GM19328 (cell line): ENCODE data around the gene THSD4.
"Not testable (repeated sequence)": the region's sequence is repeated elsewhere in the genome, so short reads cannot be mapped to it uniquely, and the experiment has no call there.

Source experiments
- ATAC-seq: cut with Tn5 transposase; IDR thresholded peaks from one replicate; pipeline ENCODE4 v1.9.1; 2021; ENCODE audit warnings: mild to moderate bottlenecking, moderate library complexity; ENCODE audit not compliant: unreplicated experiment

THSD4 gene

GRCh38 chr15:71437919-71438318 lies 322.6 kb downstream of the THSD4 start:
- ATAC-seq, result no peak

- not testable (repeated sequence) for ATAC-seq
These were observed 324.2 kb downstream of the THSD4 start for GRCh38 chr15:71439478-71439877.

GRCh38 chr15:71440489-71441110 lies 325.3 kb downstream of the THSD4 start:
- no peak for ATAC-seq

- ATAC-seq, result no peak
These were observed 328.3 kb downstream of the THSD4 start for GRCh38 chr15:71443538-71443937.

GRCh38 chr15:71444032-71444810 lies 328.9 kb downstream of the THSD4 start:
- no peak for ATAC-seq

GRCh38 chr15:71444866-71445590 lies 329.8 kb downstream of the THSD4 start:
- ATAC-seq, result no peak

GRCh38 chr15:71447328-71448250 lies 332.3 kb downstream of the THSD4 start:
- no peak for ATAC-seq

- no peak for ATAC-seq
These were observed 333.4 kb downstream of the THSD4 start for GRCh38 chr15:71448688-71449114.

GRCh38 chr15:71449363-71449762 lies 334.1 kb downstream of the THSD4 start:
- no peak for ATAC-seq

- no peak for ATAC-seq
These were observed 334.7 kb downstream of the THSD4 start for GRCh38 chr15:71449956-71450355.

GRCh38 chr15:71451130-71451529 lies 335.9 kb downstream of the THSD4 start:
- ATAC-seq, result no peak

GRCh38 chr15:71452893-71453292 lies 337.6 kb downstream of the THSD4 start:
- ATAC-seq, result no peak

- no peak for ATAC-seq
These were observed 339.3 kb downstream of the THSD4 start for GRCh38 chr15:71454462-71454996.

GRCh38 chr15:71455107-71455506 lies 339.8 kb downstream of the THSD4 start:
- no peak for ATAC-seq

GRCh38 chr15:71455878-71456277 lies 340.6 kb downstream of the THSD4 start:
- ATAC-seq, result no peak

GRCh38 chr15:71456362-71456761 lies 341.1 kb downstream of the THSD4 start:
- ATAC-seq, result no peak

- no peak for ATAC-seq
These were observed 341.5 kb downstream of the THSD4 start for GRCh38 chr15:71456811-71457210.

GRCh38 chr15:71458089-71458660 lies 342.9 kb downstream of the THSD4 start:
- no peak for ATAC-seq

GRCh38 chr15:71461748-71462147 lies 346.5 kb downstream of the THSD4 start:
- no peak for ATAC-seq

- no peak for ATAC-seq
These were observed 347.4 kb downstream of the THSD4 start for GRCh38 chr15:71462638-71463037.
